A673 (cell line): ENCODE data around the gene COL5A3. TPM values are rescaled to one million over a fixed set of nuclear protein-coding genes. Genes with fewer than 3 reads are reported as not detected.

Source experiments
- BruUV-seq: library from RNA; stranded (reverse); fragments of 400-500 nt; replicated peaks from 2 replicates; lab custom pipeline; 2021; lab: Mats Ljungman, UMichigan
- CTCF ChIA-PET: fragments of 300-600 bp; sonication (Branson Sonifier 250); formaldehyde crosslinking; loops from one replicate; lab custom pipeline; 2022; ENCODE audit warnings: antibody characterized with exemption; lab: Charles Lee
- POLR2A ChIA-PET: fragments of 300-600 bp; sonication (Branson Sonifier 250); formaldehyde crosslinking; loops from one replicate; lab custom pipeline; 2022; ENCODE audit warnings: antibody characterized with exemption; ENCODE audit not compliant: low non-redundant PET; lab: Charles Lee
- DNase-seq: peaks from one replicate; pipeline ENCODE4 v3.0.0-alpha.2; 2015; ENCODE audit warnings: low spot score
- H3K27ac ChIP-seq: fragments of 200-600 bp; sonication (generic); 2 replicates; pipeline ENCODE4 v1.5.1; 2016; ENCODE audit warnings: mixed run types, low read depth, mild to moderate bottlenecking, mixed read lengths, antibody characterized with exemption, low read length; ENCODE audit not compliant: poor library complexity, severe bottlenecking
- H3K27me3 ChIP-seq: fragments of 200-600 bp; sonication (generic); replicated peaks from 2 replicates; pipeline ENCODE4 v1.6.1; 2017; ENCODE audit warnings: mixed run types, low read depth, mild to moderate bottlenecking, mixed read lengths, antibody characterized with exemption, low read length; ENCODE audit not compliant: insufficient read depth, poor library complexity
- H3K36me3 ChIP-seq: fragments of 200-600 bp; sonication (generic); 2 replicates; pipeline ENCODE4 v1.6.1; 2016; ENCODE audit warnings: mixed run types, mild to moderate bottlenecking, mixed read lengths, antibody characterized with exemption, low read length; ENCODE audit not compliant: insufficient read depth, poor library complexity, severe bottlenecking
- H3K4me1 ChIP-seq: fragments of 200-600 bp; sonication (generic); 2 replicates; pipeline ENCODE4 v1.6.1; 2017; ENCODE audit warnings: mixed run types, mild to moderate bottlenecking, mixed read lengths, antibody characterized with exemption, low read length; ENCODE audit not compliant: insufficient read depth, poor library complexity, severe bottlenecking
- H3K4me3 ChIP-seq: fragments of 200-600 bp; sonication (generic); 2 replicates; pipeline ENCODE4 v1.5.1; 2016; ENCODE audit warnings: low read depth, mixed run types, mild to moderate bottlenecking, mixed read lengths, low read length; ENCODE audit not compliant: poor library complexity, severe bottlenecking
- H3K9me3 ChIP-seq: fragments of 200-600 bp; sonication (generic); 2 replicates; pipeline ENCODE4 v1.6.1; 2016; ENCODE audit warnings: mixed run types, low read depth, mild to moderate bottlenecking, mixed read lengths, antibody characterized with exemption, low read length; ENCODE audit not compliant: poor library complexity, severe bottlenecking
- EZH2 ChIP-seq: fragments of 200-600 bp; sonication (generic); IDR thresholded peaks from 2 replicates; pipeline ENCODE4 v1.6.1; 2017; ENCODE audit warnings: borderline replicate concordance, low read depth, mild to moderate bottlenecking, mixed read lengths, antibody characterized with exemption, low read length; ENCODE audit not compliant: poor library complexity, severe bottlenecking
- intact Hi-C: fragments of 100-400 bp; cut with micrococcal nuclease; formaldehyde crosslinking; loops from one replicate; pipeline ENCODE4 v1.10.0; 2022; ENCODE audit not compliant: unreplicated experiment
- total RNA-seq: library from RNA; stranded (reverse); gene quantifications from 2 replicates; pipeline ENCODE4 v1.2.3, GENCODE V29; 2021
- TF ChIP-seq, protein P1 (sequence below): fragments of 300-800, 200-600 bp; sonication (generic); conservative IDR thresholded peaks from 2 replicates; pipeline ENCODE4 v1.5.1; 2017; ENCODE audit warnings: low read depth, mild to moderate bottlenecking, antibody characterized with exemption, low read length, moderate library complexity, mixed read lengths

COL5A3 gene
- total RNA-seq, 1 experiment from 2014 or later: 6.8 TPM

DNA sequence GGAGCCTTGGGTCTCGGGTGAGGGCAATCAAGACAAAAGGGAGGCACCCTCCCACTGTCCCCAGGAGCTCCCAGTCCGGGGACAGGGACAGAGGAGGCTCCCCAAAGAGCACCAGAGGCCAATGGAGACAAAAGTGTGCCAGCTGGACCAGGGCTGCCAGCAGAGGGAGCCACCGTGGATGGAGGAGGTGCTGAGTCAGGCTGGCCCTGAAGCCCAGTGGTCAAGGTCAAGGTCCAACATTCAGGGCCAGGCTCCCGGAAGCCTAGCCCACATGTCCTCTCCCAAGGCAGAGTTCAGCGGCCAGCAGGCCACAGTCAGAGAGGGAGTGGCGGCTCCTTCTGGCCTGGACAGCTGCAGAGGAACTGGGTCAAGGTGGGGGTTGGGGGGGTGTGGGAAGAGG is 8.4 kb downstream of the COL5A3 start:
- H3K9me3 ChIP-seq: no peaks in the 10 kb centered on the region
- DNase-seq: peak; percentile 32
- H3K36me3 ChIP-seq: no peaks in the 10 kb centered on the region
- TF ChIP-seq EZH2: no peak
- TF ChIP-seq, protein P1, sequence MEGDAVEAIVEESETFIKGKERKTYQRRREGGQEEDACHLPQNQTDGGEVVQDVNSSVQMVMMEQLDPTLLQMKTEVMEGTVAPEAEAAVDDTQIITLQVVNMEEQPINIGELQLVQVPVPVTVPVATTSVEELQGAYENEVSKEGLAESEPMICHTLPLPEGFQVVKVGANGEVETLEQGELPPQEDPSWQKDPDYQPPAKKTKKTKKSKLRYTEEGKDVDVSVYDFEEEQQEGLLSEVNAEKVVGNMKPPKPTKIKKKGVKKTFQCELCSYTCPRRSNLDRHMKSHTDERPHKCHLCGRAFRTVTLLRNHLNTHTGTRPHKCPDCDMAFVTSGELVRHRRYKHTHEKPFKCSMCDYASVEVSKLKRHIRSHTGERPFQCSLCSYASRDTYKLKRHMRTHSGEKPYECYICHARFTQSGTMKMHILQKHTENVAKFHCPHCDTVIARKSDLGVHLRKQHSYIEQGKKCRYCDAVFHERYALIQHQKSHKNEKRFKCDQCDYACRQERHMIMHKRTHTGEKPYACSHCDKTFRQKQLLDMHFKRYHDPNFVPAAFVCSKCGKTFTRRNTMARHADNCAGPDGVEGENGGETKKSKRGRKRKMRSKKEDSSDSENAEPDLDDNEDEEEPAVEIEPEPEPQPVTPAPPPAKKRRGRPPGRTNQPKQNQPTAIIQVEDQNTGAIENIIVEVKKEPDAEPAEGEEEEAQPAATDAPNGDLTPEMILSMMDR: peak; percentile 67
- no TSS peak for BruUV-seq
- intact Hi-C loops: no loop called here
- ChIA-PET POLR2A (no interaction called here), CTCF (interaction anchor here (0.5 to 2.3 kb wide), 4 partner anchors 26 to 100 kb away, joined by 3 to 22 read pairs (median 6); no protein-coding TSS in a partner anchor)
- H3K27ac ChIP-seq: no peak overlapping the region
- H3K4me1 ChIP-seq: peaks cover 3% of the 10 kb centered on the region
- no peaks in the 10 kb centered on the region for H3K27me3 ChIP-seq
- H3K4me3 ChIP-seq: no peak overlapping the region

DNA sequence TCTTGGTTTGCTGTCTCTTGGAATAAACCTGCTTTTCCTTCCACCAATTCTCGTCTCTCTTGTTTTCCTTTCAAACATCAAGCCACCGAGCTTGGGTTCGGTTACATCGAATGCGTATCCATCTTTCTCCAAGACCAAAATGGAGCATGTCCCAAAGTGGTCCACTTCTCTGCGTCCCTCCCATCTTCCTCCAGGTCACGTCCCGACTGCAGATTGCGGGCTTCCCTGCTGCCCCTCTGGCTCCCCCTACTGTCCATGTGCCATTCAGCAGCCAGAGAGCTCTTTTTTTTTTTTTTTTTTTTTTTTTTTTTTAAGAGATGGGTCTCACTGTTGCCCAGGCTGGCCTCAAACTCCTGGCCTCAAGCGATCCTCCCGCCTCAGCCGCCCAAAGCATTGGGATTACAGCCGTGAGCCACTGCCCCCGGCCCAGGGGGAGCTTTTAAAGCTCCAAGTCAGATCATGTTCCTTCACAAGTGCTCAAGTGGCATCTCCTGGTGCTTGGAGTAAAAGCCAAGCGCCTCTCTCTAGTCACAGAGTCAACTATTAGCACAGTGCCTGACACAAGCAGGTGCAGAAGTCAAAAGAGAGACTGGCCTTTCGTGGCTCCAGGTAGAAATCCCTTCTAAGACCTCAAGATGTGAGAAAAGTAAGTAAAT is 10.0 kb downstream of the COL5A3 start:
- CTCF ChIA-PET: interaction anchor here (0.6 to 2.3 kb wide), 22 partner anchors 9 to 954 kb away, joined by 3 to 22 read pairs (median 6); partner anchors contain the start of genes COL5A3 and OLFM2
- H3K4me1 ChIP-seq: peaks cover 3% of the 10 kb centered on the region
- no peak for TF ChIP-seq EZH2
- TF ChIP-seq, protein P1: peak; percentile 98
- H3K9me3 ChIP-seq: no peaks in the 10 kb centered on the region
- peak; percentile 84 for DNase-seq
- no peaks in the 10 kb centered on the region for H3K27me3 ChIP-seq
- no peaks in the 10 kb centered on the region for H3K36me3 ChIP-seq
- no peak overlapping the region for H3K4me3 ChIP-seq
- no peak overlapping the region for H3K27ac ChIP-seq
- intact Hi-C loops: loop anchor here (1.0 kb wide), 1 partner anchor 66 kb away; no protein-coding TSS in a partner anchor
- POLR2A ChIA-PET: interaction anchor here (0.6 to 0.7 kb wide), 5 partner anchors 24 to 341 kb away, joined by 3 to 10 read pairs (median 4); no protein-coding TSS in a partner anchor
- no TSS peak for BruUV-seq

DNA sequence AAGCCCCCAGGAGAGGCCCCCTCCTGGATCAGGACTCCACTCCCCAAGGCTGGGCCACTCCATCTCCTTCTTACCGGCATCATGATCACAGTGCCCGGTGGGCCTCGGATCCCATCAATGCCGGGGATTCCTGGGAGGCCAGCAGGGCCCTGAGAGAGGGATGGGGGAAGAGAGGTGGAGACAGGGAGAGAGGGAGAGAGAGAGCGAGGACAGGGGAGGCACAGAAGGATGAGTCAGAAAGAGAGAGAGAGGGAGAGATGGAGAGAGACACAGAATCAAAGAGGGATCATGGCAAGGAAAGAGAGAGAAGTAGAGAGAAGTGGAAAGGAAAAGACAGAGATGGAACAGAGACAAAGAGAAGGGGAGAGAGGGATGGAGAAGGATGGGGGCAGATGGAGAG is 13.8 kb downstream of the COL5A3 start:
- DNase-seq: no peak
- intact Hi-C loops: no loop called here
- POLR2A ChIA-PET: no interaction called here
- TF ChIP-seq, protein P1: no peak
- no peak for TF ChIP-seq EZH2
- Histone ChIP-seq H3K9me3 (no peaks in the 10 kb centered on the region), H3K4me1 (peaks cover 3% of the 10 kb centered on the region), H3K36me3 (no peaks in the 10 kb centered on the region), H3K4me3 (no peak overlapping the region), H3K27me3 (no peaks in the 10 kb centered on the region), H3K27ac (no peak overlapping the region)
- no TSS peak for BruUV-seq
- CTCF ChIA-PET: no interaction called here
